H9 (cell line): Measurements from ENCODE around the gene BACH1. TPM values are rescaled to one million over a fixed set of nuclear protein-coding genes. Genes with fewer than 3 reads are reported as not detected.

Source experiments
- DNase-seq: peaks from one replicate; pipeline ENCODE4 v3.0.0-alpha.2; 2017
- H2AFZ ChIP-seq: one replicate; pipeline ENCODE4 v1.6.1; 2013; ENCODE audit warnings: mild to moderate bottlenecking, low read length, control low read depth, moderate library complexity
- H2AK5ac ChIP-seq: 2 replicates; pipeline ENCODE4 v1.6.1; 2013; ENCODE audit warnings: low read length, control low read depth, mixed read lengths; ENCODE audit not compliant: insufficient read length
- H2BK120ac ChIP-seq: one replicate; pipeline ENCODE4 v1.6.1; 2013; ENCODE audit warnings: low read depth, mild to moderate bottlenecking, low read length, control low read depth, inconsistent platforms; ENCODE audit not compliant: poor library complexity, severe bottlenecking
- H2BK12ac ChIP-seq: 2 replicates; pipeline ENCODE4 v1.6.1; 2013; ENCODE audit warnings: low read length, control low read depth, mixed read lengths, low read depth; ENCODE audit not compliant: insufficient read length
- H2BK15ac ChIP-seq: 2 replicates; pipeline ENCODE4 v1.6.1; 2013; ENCODE audit warnings: low read depth, low read length, control low read depth
- H2BK20ac ChIP-seq: one replicate; pipeline ENCODE4 v1.6.1; 2013; ENCODE audit warnings: low read depth, mild to moderate bottlenecking, low read length, control low read depth, inconsistent platforms; ENCODE audit not compliant: poor library complexity, severe bottlenecking
- H2BK5ac ChIP-seq: 2 replicates; pipeline ENCODE4 v1.6.1; 2013; ENCODE audit warnings: low read length, control low read depth, mixed read lengths; ENCODE audit not compliant: insufficient read length
- H3K14ac ChIP-seq: 2 replicates; pipeline ENCODE4 v1.6.1; 2013; ENCODE audit warnings: low read length, control low read depth; ENCODE audit not compliant: insufficient read depth
- H3K18ac ChIP-seq: 2 replicates; pipeline ENCODE4 v1.6.1; 2013; ENCODE audit warnings: low read depth, mild to moderate bottlenecking, mixed read lengths, low read length, control low read depth; ENCODE audit not compliant: insufficient read length
- H3K23ac ChIP-seq: 2 replicates; pipeline ENCODE4 v1.6.1; 2013; ENCODE audit warnings: low read length, control low read depth, mixed read lengths, low read depth; ENCODE audit not compliant: insufficient read length
- H3K23me2 ChIP-seq: 2 replicates; pipeline ENCODE4 v1.6.1; 2013; ENCODE audit warnings: low read depth, mild to moderate bottlenecking, mixed read lengths, low read length, control low read depth; ENCODE audit not compliant: insufficient read length, poor library complexity, severe bottlenecking
- H3K27ac ChIP-seq: 2 replicates; pipeline ENCODE4 v1.5.1; 2013; ENCODE audit warnings: low read length, control low read depth, mixed read lengths, low read depth; ENCODE audit not compliant: insufficient read length
- H3K27me3 ChIP-seq: 2 replicates; pipeline ENCODE4 v1.6.1; 2013; ENCODE audit warnings: low read length, control low read depth, inconsistent platforms; ENCODE audit not compliant: insufficient read depth
- H3K4ac ChIP-seq: 2 replicates; pipeline ENCODE4 v1.6.1; 2013; ENCODE audit warnings: low read depth, mild to moderate bottlenecking, control low read depth, inconsistent platforms, low read length, moderate library complexity
- H3K4me1 ChIP-seq: 2 replicates; pipeline ENCODE4 v1.6.1; 2013; ENCODE audit warnings: low read length, control low read depth, inconsistent platforms; ENCODE audit not compliant: insufficient read depth
- H3K4me2 ChIP-seq: 2 replicates; pipeline ENCODE4 v1.6.1; 2013; ENCODE audit warnings: low read length, control low read depth, mixed read lengths; ENCODE audit not compliant: insufficient read length, insufficient read depth
- H3K56ac ChIP-seq: 2 replicates; pipeline ENCODE4 v1.6.1; 2013; ENCODE audit warnings: low read depth, mild to moderate bottlenecking, mixed read lengths, low read length, control low read depth; ENCODE audit not compliant: insufficient read length
- H3K79me1 ChIP-seq: 2 replicates; pipeline ENCODE4 v1.6.1; 2013; ENCODE audit warnings: low read depth, mild to moderate bottlenecking, moderate library complexity, low read length, control low read depth, inconsistent platforms; ENCODE audit not compliant: insufficient read depth, poor library complexity, severe bottlenecking
- H3K79me2 ChIP-seq: 2 replicates; pipeline ENCODE4 v1.6.1; 2013; ENCODE audit warnings: low read length, control low read depth, inconsistent platforms; ENCODE audit not compliant: insufficient read depth
- H3K9ac ChIP-seq: 2 replicates; pipeline ENCODE4 v1.6.1; 2013; ENCODE audit warnings: low read length, control low read depth, mixed read lengths; ENCODE audit not compliant: insufficient read length; ENCODE audit errors: extremely low read depth
- H3K9me3 ChIP-seq: one replicate; pipeline ENCODE4 v1.6.1; 2013; ENCODE audit warnings: low read depth, low read length, inconsistent platforms; ENCODE audit not compliant: control insufficient read depth
- H3T11ph ChIP-seq: one replicate; pipeline ENCODE4 v1.6.1; 2013; ENCODE audit warnings: mild to moderate bottlenecking, low read length, control low read depth, inconsistent platforms
- H4K20me1 ChIP-seq: one replicate; pipeline ENCODE4 v1.6.1; 2013; ENCODE audit not compliant: control insufficient read depth, insufficient read length, insufficient read depth
- H4K5ac ChIP-seq: 2 replicates; pipeline ENCODE4 v1.6.1; 2013; ENCODE audit warnings: low read depth, mild to moderate bottlenecking, mixed read lengths, low read length, control low read depth; ENCODE audit not compliant: insufficient read length
- H4K8ac ChIP-seq: replicated peaks from 2 replicates; pipeline ENCODE4 v1.6.1; 2013; ENCODE audit warnings: low read length, control low read depth, mixed read lengths, low read depth; ENCODE audit not compliant: insufficient read length
- H4K91ac ChIP-seq: 2 replicates; pipeline ENCODE4 v1.6.1; 2013; ENCODE audit warnings: low read depth, mild to moderate bottlenecking, moderate library complexity, mixed read lengths, low read length, control low read depth; ENCODE audit not compliant: insufficient read length
- H3K27ac Mint-ChIP-seq, 3 experiments: 2 replicates in 2 of 3; 3 replicates in 1 of 3; pipeline ENCODE4 v1.8.0; 2020 to 2021; ENCODE audit warnings: mixed read lengths in 3 of 3, mild to moderate bottlenecking in 1 of 3, moderate library complexity in 1 of 3
- H3K27me3 Mint-ChIP-seq: 2 replicates; pipeline ENCODE4 v1.8.0; 2021; ENCODE audit warnings: low read depth, mild to moderate bottlenecking, moderate library complexity, mixed read lengths
- H3K36me3 Mint-ChIP-seq, 3 experiments: 2 replicates in 2 of 3; 3 replicates in 1 of 3; pipeline ENCODE4 v1.8.0; 2020 to 2021; ENCODE audit warnings: low read depth in 3 of 3, mixed read lengths in 3 of 3; ENCODE audit not compliant: insufficient read depth in 1 of 3
- H3K4me1 Mint-ChIP-seq, 2 experiments: 2 replicates each; pipeline ENCODE4 v1.8.0; 2020; ENCODE audit warnings: mixed read lengths in 2 of 2
- H3K4me3 Mint-ChIP-seq, 2 experiments: 2 replicates in 1 of 2; 3 replicates in 1 of 2; pipeline ENCODE4 v1.8.0; 2020 to 2021; ENCODE audit warnings: mild to moderate bottlenecking in 2 of 2, mixed read lengths in 2 of 2, moderate library complexity in 1 of 2
- H3K9me3 Mint-ChIP-seq, 2 experiments: 2 replicates in 1 of 2; 3 replicates in 1 of 2; pipeline ENCODE4 v1.8.0; 2020; ENCODE audit warnings: mild to moderate bottlenecking in 2 of 2, mixed read lengths in 2 of 2, moderate library complexity in 1 of 2
- total RNA-seq: library from RNA; stranded (reverse); gene quantifications from 2 replicates; pipeline ENCODE4 v1.2.1, GENCODE V29; 2021
- TF ChIP-seq, protein P1 (sequence below): fragments of 200-600 bp; sonication (generic); conservative IDR thresholded peaks from 3 replicates; pipeline ENCODE4 v1.8.0; 2021; ENCODE audit warnings: antibody characterized with exemption, mild to moderate bottlenecking

BACH1 gene
- total RNA-seq, 1 experiment from 2014 or later: 42.4 TPM

DNA sequence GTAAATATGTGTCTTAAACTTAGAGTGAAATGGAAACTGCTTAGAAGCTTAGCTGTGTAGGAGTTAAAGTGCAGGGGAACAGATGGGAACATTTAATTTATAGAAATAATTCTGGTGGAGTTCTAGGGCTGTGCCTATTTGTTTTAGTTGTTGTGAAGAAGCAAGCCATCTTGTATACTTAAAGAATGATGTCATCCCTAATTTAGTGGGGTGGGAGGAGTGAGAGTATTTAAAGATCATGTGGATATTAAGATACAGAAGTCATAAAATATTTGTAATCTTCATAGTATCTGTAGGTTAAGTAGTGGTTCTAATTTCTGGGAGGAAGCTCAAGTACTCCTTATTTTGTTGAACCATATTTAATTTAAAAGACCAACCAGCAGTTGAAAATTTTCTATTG, 41.5 kb downstream of the BACH1 start:
- Histone ChIP-seq H4K91ac (no peak overlapping the region), H2BK5ac (no peak overlapping the region), H3T11ph (no peak overlapping the region), H3K56ac (no peak overlapping the region), H3K79me1 (peaks cover 3% of the 10 kb centered on the region), H2AK5ac (no peak overlapping the region), H3K9me3 (no peaks in the 10 kb centered on the region), H3K18ac (no peak overlapping the region), H4K20me1 (no peaks in the 10 kb centered on the region), H3K4ac (no peak overlapping the region), H2AFZ (no peak overlapping the region), H2BK20ac (no peak overlapping the region), H4K5ac (no peak overlapping the region), H2BK15ac (no peak overlapping the region), H3K4me2 (no peak overlapping the region), H3K79me2 (no peaks in the 10 kb centered on the region; the same call in 1 of the 2 replicates), H3K23ac (no peak overlapping the region), H4K8ac (no peak overlapping the region), H2BK12ac (no peak overlapping the region), H3K9ac (no peak overlapping the region), H3K14ac (no peak overlapping the region), H3K27ac (no peak overlapping the region), H3K23me2 (no peaks in the 10 kb centered on the region), H3K27me3 (no peaks in the 10 kb centered on the region), H3K4me1 (no peaks in the 10 kb centered on the region), H2BK120ac (no peak overlapping the region)
- H3K36me3 Mint-ChIP-seq: peaks cover 0 to 16% (median 0%) of the 10 kb centered on the region in 3 experiments; a peak in 4 of 7 replicates
- H3K27ac Mint-ChIP-seq: no peak overlapping the region
- no peak for DNase-seq
- no peaks in the 10 kb centered on the region for H3K4me1 Mint-ChIP-seq
- TF ChIP-seq, protein P1, sequence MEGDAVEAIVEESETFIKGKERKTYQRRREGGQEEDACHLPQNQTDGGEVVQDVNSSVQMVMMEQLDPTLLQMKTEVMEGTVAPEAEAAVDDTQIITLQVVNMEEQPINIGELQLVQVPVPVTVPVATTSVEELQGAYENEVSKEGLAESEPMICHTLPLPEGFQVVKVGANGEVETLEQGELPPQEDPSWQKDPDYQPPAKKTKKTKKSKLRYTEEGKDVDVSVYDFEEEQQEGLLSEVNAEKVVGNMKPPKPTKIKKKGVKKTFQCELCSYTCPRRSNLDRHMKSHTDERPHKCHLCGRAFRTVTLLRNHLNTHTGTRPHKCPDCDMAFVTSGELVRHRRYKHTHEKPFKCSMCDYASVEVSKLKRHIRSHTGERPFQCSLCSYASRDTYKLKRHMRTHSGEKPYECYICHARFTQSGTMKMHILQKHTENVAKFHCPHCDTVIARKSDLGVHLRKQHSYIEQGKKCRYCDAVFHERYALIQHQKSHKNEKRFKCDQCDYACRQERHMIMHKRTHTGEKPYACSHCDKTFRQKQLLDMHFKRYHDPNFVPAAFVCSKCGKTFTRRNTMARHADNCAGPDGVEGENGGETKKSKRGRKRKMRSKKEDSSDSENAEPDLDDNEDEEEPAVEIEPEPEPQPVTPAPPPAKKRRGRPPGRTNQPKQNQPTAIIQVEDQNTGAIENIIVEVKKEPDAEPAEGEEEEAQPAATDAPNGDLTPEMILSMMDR: no peak
- no peaks in the 10 kb centered on the region for H3K9me3 Mint-ChIP-seq
- H3K27me3 Mint-ChIP-seq: no peaks in the 10 kb centered on the region
- H3K4me3 Mint-ChIP-seq: no peak overlapping the region
